PFSK-1 (cell line): ENCODE measurements around the gene HK3.

Source experiments
- FOXP2 ChIP-seq: optimal IDR thresholded peaks from 2 replicates; pipeline ENCODE3; 2011; ENCODE audit warnings: borderline replicate concordance, control low read depth, inconsistent platforms; ENCODE audit not compliant: insufficient read depth; ENCODE audit errors: extremely low read length, extremely low read depth
- POLR2AphosphoS5 ChIP-seq: IDR thresholded peaks from 2 replicates; pipeline ENCODE4 v1.6.1; 2012; ENCODE audit warnings: low read depth, mild to moderate bottlenecking, control low read depth, low read length, moderate library complexity
- SIN3A ChIP-seq: IDR thresholded peaks from 2 replicates; pipeline ENCODE4 v1.6.1; 2012; ENCODE audit warnings: mild to moderate bottlenecking, low read length, moderate library complexity, borderline replicate concordance; ENCODE audit not compliant: insufficient read depth
- TAF1 ChIP-seq: IDR thresholded peaks from 2 replicates; pipeline ENCODE4 v1.6.1; 2012; ENCODE audit warnings: low read length, control low read depth, borderline replicate concordance; ENCODE audit not compliant: insufficient read depth
- TF ChIP-seq, protein P1 (sequence below), 2 experiments: IDR thresholded peaks; 2 replicates each; pipeline versions ENCODE4 v1.6.1 to v1.8.0; 2011 to 2012; ENCODE audit warnings: low read depth in 2 of 2, low read length in 2 of 2, control low read depth in 1 of 2, inconsistent platforms in 1 of 2, mild to moderate bottlenecking in 1 of 2, moderate library complexity in 1 of 2; ENCODE audit not compliant: insufficient read depth in 1 of 2

The HK3 gene

GRCh38 chr5:176943816-176944215, 44.7 kb upstream of the HK3 start:
- TF ChIP-seq POLR2AphosphoS5, result no peak
- TF ChIP-seq, protein P1, sequence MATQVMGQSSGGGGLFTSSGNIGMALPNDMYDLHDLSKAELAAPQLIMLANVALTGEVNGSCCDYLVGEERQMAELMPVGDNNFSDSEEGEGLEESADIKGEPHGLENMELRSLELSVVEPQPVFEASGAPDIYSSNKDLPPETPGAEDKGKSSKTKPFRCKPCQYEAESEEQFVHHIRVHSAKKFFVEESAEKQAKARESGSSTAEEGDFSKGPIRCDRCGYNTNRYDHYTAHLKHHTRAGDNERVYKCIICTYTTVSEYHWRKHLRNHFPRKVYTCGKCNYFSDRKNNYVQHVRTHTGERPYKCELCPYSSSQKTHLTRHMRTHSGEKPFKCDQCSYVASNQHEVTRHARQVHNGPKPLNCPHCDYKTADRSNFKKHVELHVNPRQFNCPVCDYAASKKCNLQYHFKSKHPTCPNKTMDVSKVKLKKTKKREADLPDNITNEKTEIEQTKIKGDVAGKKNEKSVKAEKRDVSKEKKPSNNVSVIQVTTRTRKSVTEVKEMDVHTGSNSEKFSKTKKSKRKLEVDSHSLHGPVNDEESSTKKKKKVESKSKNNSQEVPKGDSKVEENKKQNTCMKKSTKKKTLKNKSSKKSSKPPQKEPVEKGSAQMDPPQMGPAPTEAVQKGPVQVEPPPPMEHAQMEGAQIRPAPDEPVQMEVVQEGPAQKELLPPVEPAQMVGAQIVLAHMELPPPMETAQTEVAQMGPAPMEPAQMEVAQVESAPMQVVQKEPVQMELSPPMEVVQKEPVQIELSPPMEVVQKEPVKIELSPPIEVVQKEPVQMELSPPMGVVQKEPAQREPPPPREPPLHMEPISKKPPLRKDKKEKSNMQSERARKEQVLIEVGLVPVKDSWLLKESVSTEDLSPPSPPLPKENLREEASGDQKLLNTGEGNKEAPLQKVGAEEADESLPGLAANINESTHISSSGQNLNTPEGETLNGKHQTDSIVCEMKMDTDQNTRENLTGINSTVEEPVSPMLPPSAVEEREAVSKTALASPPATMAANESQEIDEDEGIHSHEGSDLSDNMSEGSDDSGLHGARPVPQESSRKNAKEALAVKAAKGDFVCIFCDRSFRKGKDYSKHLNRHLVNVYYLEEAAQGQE (IDR thresholded peaks at IDR 0.05; ENCODE audit: insufficient read depth in 1 of 2, low read depth in 2 of 2, low read length in 2 of 2), result no peak
- TF ChIP-seq SIN3A, result no peak
- TF ChIP-seq FOXP2, result no peak
- TF ChIP-seq TAF1, result no peak

DNA sequence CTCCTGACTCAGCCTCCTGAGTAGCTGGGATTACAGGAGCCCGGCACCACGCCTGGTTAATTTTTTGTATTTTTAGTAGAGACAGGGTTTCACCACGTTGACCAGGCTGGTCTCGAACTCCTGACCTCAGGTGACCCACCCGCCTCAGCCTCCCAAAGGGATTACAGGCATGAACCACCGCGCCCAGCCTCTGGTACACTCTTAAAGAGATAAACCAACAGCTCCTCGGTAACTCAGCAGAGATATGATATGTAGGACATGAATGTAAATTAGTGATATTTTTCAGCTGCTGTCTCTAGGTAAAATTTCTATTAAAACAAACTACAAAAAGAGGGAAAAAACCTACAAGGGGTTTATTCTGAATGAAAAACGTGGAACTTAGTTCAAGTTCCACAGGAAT, 42.8 kb upstream of the HK3 start:
- no peak for TF ChIP-seq TAF1
- TF ChIP-seq, protein P1 (IDR thresholded peaks at IDR 0.05; ENCODE audit: insufficient read depth in 1 of 2, low read depth in 2 of 2, low read length in 2 of 2), result no peak
- TF ChIP-seq FOXP2, result no peak
- TF ChIP-seq POLR2AphosphoS5, result no peak
- TF ChIP-seq SIN3A, result no peak

DNA sequence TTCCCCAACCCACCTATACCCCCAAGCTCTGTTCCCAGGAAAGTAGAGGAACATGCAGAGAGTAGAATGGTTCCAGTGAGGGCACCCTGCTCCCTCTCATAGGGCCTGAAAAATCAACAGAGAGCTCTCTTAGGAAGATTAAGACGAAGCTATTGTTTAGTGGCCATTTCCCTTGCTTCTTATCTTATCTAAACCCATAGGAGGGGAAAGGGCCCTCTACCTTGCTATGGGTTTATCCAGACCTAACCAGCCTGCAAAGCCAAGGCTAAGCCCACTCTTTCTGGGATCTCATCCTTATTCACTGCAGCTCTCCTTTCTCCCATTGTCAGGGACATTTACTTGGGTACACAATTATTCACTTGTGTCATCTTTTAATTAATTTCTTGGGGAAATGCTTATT, 39.3 kb upstream of the HK3 start:
- no peak for TF ChIP-seq TAF1
- TF ChIP-seq POLR2AphosphoS5, result no peak
- TF ChIP-seq FOXP2, result no peak
- TF ChIP-seq SIN3A, result no peak
- TF ChIP-seq, protein P1 (IDR thresholded peaks at IDR 0.05; ENCODE audit: insufficient read depth in 1 of 2, low read depth in 2 of 2, low read length in 2 of 2), result no peak

GRCh38 chr5:176935017-176935416, 35.9 kb upstream of the HK3 start:
- TF ChIP-seq TAF1, result no peak
- no peak for TF ChIP-seq POLR2AphosphoS5
- no peak for TF ChIP-seq SIN3A
- TF ChIP-seq, protein P1 (IDR thresholded peaks at IDR 0.05; ENCODE audit: insufficient read depth in 1 of 2, low read depth in 2 of 2, low read length in 2 of 2), result no peak
- TF ChIP-seq FOXP2, result no peak

- TF ChIP-seq FOXP2, result no peak
- TF ChIP-seq SIN3A, result no peak
- TF ChIP-seq, protein P1 (IDR thresholded peaks at IDR 0.05; ENCODE audit: insufficient read depth in 1 of 2, low read depth in 2 of 2, low read length in 2 of 2), result no peak
- no peak for TF ChIP-seq POLR2AphosphoS5
- no peak for TF ChIP-seq TAF1
Observed at GRCh38 chr5:176934309-176934930, 35.3 kb upstream of the HK3 start.
